ENCODE data around the gene CLASP2.

CLASP2 gene

GRCh38 chr3:33717866-33718594, at the start of gene CLASP2:
Gene CLASP2, minus strand, starts transcription at chr3:33718254. Its CDS starts 252 bp downstream, at chr3:33718002.
- TF ChIP-seq ZNF8 (CRISPR knock-in tag; IDR thresholded peaks at IDR 0.05), result no peak
- no peak for TF ChIP-seq TOX (CRISPR knock-in tag; IDR thresholded peaks at IDR 0.05; ENCODE audit: borderline replicate concordance)
- no peak for TF ChIP-seq SNAI2 (CRISPR knock-in tag; IDR thresholded peaks at IDR 0.05)
- no peak for TF ChIP-seq BACH2 (CRISPR knock-in tag; IDR thresholded peaks at IDR 0.05; ENCODE audit: borderline replicate concordance)
- TF ChIP-seq OSR1 (CRISPR knock-in tag; IDR thresholded peaks at IDR 0.05), result no peak
- no peak for TF ChIP-seq ZNF70 (CRISPR knock-in tag; IDR thresholded peaks at IDR 0.05)
- TF ChIP-seq CSRNP3 (CRISPR knock-in tag; IDR thresholded peaks at IDR 0.05), result no peak
- TF ChIP-seq CSDC2 (CRISPR knock-in tag; IDR thresholded peaks at IDR 0.05), result no peak
- no peak for TF ChIP-seq ESRRG (CRISPR knock-in tag; IDR thresholded peaks at IDR 0.05)
- no peak for TF ChIP-seq TCF4 (CRISPR knock-in tag; IDR thresholded peaks at IDR 0.05; ENCODE audit: borderline replicate concordance)
- no peak for TF ChIP-seq PPARA (CRISPR knock-in tag; IDR thresholded peaks at IDR 0.05; ENCODE audit: borderline replicate concordance)
- TF ChIP-seq ZNF565 (CRISPR knock-in tag; conservative IDR thresholded peaks at IDR 0.05; ENCODE audit: low read depth), result no peak
- no peak for TF ChIP-seq ZFP30 (CRISPR knock-in tag; IDR thresholded peaks at IDR 0.05)
- peak; percentile 91 for ATAC-seq

- ATAC-seq, result no peak
- TF ChIP-seq ZC3H10 (CRISPR knock-in tag; IDR thresholded peaks at IDR 0.05) (no peak), CSRNP3 (CRISPR knock-in tag; IDR thresholded peaks at IDR 0.05) (no peak), TOX (CRISPR knock-in tag; IDR thresholded peaks at IDR 0.05; ENCODE audit: borderline replicate concordance) (no peak), GLIS3 (CRISPR knock-in tag; IDR thresholded peaks at IDR 0.05) (no peak), POU6F1 (CRISPR knock-in tag; IDR thresholded peaks at IDR 0.05; ENCODE audit: borderline replicate concordance, low read depth) (no peak), ZNF565 (CRISPR knock-in tag; conservative IDR thresholded peaks at IDR 0.05; ENCODE audit: low read depth) (no peak), BACH2 (CRISPR knock-in tag; IDR thresholded peaks at IDR 0.05; ENCODE audit: borderline replicate concordance) (no peak), TCF4 (CRISPR knock-in tag; IDR thresholded peaks at IDR 0.05; ENCODE audit: borderline replicate concordance) (no peak), ZFP3 (CRISPR knock-in tag; IDR thresholded peaks at IDR 0.05) (no peak), ESRRG (CRISPR knock-in tag; IDR thresholded peaks at IDR 0.05) (no peak), TSHZ2 (CRISPR knock-in tag; IDR thresholded peaks at IDR 0.05) (no peak), OSR1 (CRISPR knock-in tag; IDR thresholded peaks at IDR 0.05) (no peak), ISL1 (CRISPR knock-in tag; IDR thresholded peaks at IDR 0.05) (no peak), ZFP30 (CRISPR knock-in tag; IDR thresholded peaks at IDR 0.05) (no peak), ARNTL (CRISPR knock-in tag; IDR thresholded peaks at IDR 0.05; ENCODE audit: borderline replicate concordance, low read depth) (no peak), CREB5 (CRISPR knock-in tag; IDR thresholded peaks at IDR 0.05; ENCODE audit: low read depth) (no peak), SNAI2 (CRISPR knock-in tag; IDR thresholded peaks at IDR 0.05) (no peak), PPARA (CRISPR knock-in tag; IDR thresholded peaks at IDR 0.05; ENCODE audit: borderline replicate concordance) (no peak), ZNF8 (CRISPR knock-in tag; IDR thresholded peaks at IDR 0.05) (no peak), PATZ1 (CRISPR knock-in tag; IDR thresholded peaks at IDR 0.05; ENCODE audit: borderline replicate concordance) (no peak)
These were observed 40.8 kb upstream of the CLASP2 start for GRCh38 chr3:33758864-33759263.

Data from SK-N-SH treated with all-trans-retinoic acid at 6 μM for 48 hours (cell line).